ENCODE measurements around the gene PRRG2. TPM values are rescaled to one million over a fixed set of nuclear protein-coding genes. Genes with fewer than 3 reads are reported as not detected.

Gene PRRG2
- total and polyA plus RNA-seq, 10 of the 15 experiments (the other 5 are each of a cell fraction or from before 2014, with no cell fraction given): 0.09 to 2.1 (median 0.86) TPM

DNA sequence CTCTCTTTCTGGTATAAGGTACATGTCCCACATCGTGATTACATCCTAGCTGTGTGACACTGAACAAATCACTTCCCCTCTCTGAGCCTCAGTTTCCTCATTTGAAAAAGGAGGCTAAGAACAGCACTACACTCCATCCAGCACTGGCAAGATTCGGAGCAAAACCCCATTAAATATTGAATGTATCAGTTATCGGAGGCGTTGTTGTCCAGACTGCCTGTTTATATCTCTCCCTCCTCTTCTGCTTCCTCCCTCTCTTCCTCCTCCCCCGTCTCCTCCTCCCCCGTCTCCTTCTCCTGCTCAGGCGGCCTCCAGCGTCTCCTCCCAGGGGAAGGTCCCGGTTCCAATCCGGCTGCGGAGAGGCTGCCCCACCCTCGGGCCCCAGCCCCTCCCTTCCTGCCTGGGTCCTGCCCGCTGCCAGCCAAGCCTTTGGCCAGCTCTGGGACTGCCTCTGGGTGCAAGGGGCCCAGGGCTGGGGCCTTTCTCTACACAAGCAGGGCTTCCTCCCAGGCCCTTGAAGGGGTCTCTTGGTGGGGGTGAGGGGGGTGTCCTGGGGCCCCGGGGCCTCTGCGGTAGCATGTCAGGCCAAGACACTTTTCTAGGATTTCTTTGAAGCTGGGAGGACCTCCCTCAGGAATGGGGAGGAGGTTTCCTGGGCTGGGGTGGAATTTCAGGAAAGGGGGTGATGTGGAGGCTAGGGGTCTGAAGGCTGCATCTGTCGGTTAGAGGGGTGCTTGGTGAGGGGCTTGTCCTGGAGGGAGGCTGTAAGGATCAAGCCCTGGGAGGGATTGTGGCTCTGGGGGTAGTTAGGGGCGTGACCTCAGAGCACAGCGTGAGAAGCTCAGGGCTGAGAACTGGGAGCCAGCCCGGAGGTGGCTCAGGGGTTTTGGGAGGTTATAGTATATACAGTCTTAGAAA is 57.0 kb downstream of the PRRG2 start (continued):
- TF ChIP-seq PML (IDR thresholded peaks at IDR 0.05; ENCODE audit: low read length): no peak
- TF ChIP-seq, protein P1, sequence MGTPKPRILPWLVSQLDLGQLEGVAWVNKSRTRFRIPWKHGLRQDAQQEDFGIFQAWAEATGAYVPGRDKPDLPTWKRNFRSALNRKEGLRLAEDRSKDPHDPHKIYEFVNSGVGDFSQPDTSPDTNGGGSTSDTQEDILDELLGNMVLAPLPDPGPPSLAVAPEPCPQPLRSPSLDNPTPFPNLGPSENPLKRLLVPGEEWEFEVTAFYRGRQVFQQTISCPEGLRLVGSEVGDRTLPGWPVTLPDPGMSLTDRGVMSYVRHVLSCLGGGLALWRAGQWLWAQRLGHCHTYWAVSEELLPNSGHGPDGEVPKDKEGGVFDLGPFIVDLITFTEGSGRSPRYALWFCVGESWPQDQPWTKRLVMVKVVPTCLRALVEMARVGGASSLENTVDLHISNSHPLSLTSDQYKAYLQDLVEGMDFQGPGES (IDR thresholded peaks at IDR 0.05): no peak

DNA sequence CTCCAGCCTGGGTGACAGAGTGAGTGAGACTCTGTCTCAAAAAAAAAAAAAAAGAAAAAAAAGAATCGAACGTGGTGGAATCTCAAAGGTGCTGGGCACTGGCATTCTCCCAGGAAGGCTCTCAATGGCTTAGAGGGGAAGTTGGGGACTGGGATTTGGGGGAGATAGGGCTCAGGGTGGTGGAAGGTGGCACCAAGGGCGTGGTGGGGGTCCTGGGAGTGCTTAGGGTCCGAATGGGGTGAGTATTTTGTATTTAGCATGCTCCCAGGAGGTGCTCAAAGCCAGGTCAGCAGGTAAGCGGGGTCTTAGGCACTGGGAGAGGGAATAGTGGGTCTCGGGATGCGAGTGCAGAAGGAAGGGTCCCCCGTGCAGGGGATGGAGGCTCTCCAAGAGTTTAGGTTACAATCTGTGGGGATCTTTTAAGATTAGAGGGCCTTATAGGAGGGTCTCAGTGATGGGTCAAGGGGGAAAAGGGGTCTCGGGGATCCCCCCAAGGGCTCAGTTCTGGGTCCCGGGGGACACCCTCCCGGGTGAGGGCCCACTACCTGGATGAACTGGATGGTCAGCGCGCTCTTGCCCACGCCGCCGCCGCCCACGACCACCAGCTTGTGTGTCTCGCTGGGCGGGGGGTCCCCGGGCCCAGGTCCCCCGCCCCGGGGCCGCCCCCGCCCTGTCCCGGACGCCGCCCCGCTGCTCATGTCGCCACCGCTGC is 58.4 kb downstream of the PRRG2 start:
- Histone ChIP-seq H3K9ac (ENCODE audit: control insufficient read depth, insufficient read depth, low read length) (peak overlapping the region; percentile 63), H3K79me2 (ENCODE audit: control insufficient read depth, insufficient read depth, low read length) (peaks cover 33% of the 10 kb centered on the region), H3K4me1 (ENCODE audit: control insufficient read depth, insufficient read depth, low read length) (peaks cover 18% of the 10 kb centered on the region), H3K27me3 (replicated peaks in 1 of 2; ENCODE audit: control insufficient read depth in 2 of 2, insufficient read depth in 2 of 2, low read length in 1 of 2) (no peaks in the 10 kb centered on the region), H3K36me3 (ENCODE audit: control insufficient read depth in 2 of 2, insufficient read depth in 2 of 2, low read length in 1 of 2) (no peaks in the 10 kb centered on the region), H3K27ac (ENCODE audit: control insufficient read depth, insufficient read depth) (no peak overlapping the region), H3K9me3 (replicated peaks; ENCODE audit: control insufficient read depth, insufficient read depth, low read length) (no peaks in the 10 kb centered on the region), H2AFZ (ENCODE audit: control insufficient read depth, low read depth, low read length) (peak overlapping the region; percentile 63), H3K4me2 (ENCODE audit: control insufficient read depth, insufficient read depth) (peak overlapping the region; percentile 83), H4K20me1 (ENCODE audit: control insufficient read depth, insufficient read depth) (no peaks in the 10 kb centered on the region), H3K4me3 (peak overlapping the region; percentile 64)
- 4% methylated on average over 18 of the region's 31 CpGs for WGBS (ENCODE audit: insufficient coverage, insufficient replicate concordance, low lambda C conversion rate, missing lambda C conversion rate)
- ATAC-seq: no peak
- TF ChIP-seq BACH1 (IDR thresholded peaks at IDR 0.05; ENCODE audit: borderline replicate concordance) (peak; percentile 37; the same call in 1 of the 2 replicates), CREB1 (IDR thresholded peaks at IDR 0.05; ENCODE audit: low read depth) (no peak), GATAD2B (conservative IDR thresholded peaks at IDR 0.05; ENCODE audit: low read depth) (peak; percentile 45; the same call in 1 of the 2 replicates), KAT2A (conservative IDR thresholded peaks at IDR 0.05; ENCODE audit: control insufficient read depth, low read depth, low read length) (no peak), EGR1 (IDR thresholded peaks at IDR 0.05; ENCODE audit: borderline replicate concordance in 1 of 2, low read depth in 2 of 2, low read length in 2 of 2) (peak in 1 of 2 experiments; percentile 62; a peak in 1 of 3 replicates), MEF2B (IDR thresholded peaks at IDR 0.05; ENCODE audit: partially characterized antibody, poor library complexity, severe bottlenecking) (peak; percentile 61), DPF2 (IDR thresholded peaks at IDR 0.05) (0 out of 2 replicates have a peak, but pooled peaks have one; percentile 23)
- TF ChIP-seq, protein P2, sequence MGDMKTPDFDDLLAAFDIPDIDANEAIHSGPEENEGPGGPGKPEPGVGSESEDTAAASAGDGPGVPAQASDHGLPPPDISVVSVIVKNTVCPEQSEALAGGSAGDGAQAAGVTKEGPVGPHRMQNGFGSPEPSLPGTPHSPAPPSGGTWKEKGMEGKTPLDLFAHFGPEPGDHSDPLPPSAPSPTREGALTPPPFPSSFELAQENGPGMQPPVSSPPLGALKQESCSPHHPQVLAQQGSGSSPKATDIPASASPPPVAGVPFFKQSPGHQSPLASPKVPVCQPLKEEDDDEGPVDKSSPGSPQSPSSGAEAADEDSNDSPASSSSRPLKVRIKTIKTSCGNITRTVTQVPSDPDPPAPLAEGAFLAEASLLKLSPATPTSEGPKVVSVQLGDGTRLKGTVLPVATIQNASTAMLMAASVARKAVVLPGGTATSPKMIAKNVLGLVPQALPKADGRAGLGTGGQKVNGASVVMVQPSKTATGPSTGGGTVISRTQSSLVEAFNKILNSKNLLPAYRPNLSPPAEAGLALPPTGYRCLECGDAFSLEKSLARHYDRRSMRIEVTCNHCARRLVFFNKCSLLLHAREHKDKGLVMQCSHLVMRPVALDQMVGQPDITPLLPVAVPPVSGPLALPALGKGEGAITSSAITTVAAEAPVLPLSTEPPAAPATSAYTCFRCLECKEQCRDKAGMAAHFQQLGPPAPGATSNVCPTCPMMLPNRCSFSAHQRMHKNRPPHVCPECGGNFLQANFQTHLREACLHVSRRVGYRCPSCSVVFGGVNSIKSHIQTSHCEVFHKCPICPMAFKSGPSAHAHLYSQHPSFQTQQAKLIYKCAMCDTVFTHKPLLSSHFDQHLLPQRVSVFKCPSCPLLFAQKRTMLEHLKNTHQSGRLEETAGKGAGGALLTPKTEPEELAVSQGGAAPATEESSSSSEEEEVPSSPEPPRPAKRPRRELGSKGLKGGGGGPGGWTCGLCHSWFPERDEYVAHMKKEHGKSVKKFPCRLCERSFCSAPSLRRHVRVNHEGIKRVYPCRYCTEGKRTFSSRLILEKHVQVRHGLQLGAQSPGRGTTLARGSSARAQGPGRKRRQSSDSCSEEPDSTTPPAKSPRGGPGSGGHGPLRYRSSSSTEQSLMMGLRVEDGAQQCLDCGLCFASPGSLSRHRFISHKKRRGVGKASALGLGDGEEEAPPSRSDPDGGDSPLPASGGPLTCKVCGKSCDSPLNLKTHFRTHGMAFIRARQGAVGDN (IDR thresholded peaks at IDR 0.05): no peak
- no peak for DNase-seq (ENCODE audit: low read depth, low spot score)
- FAIRE-seq: no peak
- BruUV-seq (replicated peaks): no TSS peak
- SMC1A ChIA-PET (ENCODE audit: uncharacterized antibody, unreplicated experiment): interaction anchor here (1.0 to 1.6 kb wide), 10 partner anchors 25 to 70 kb away, joined by 4 to 15 read pairs (median 6); partner anchors contain the start of genes BCL2L12, IRF3, NOSIP and PRMT1
- intact Hi-C loops (cut with micrococcal nuclease; ENCODE audit: unreplicated experiment): loop anchor here (1.0 to 5.0 kb wide), 3 partner anchors 37 to 143 kb away; partner anchors contain the start of genes PRR12 and RPS11
- CTCF ChIA-PET: interaction anchor here (0.6 to 5.1 kb wide), 13 partner anchors 9 to 150 kb away, joined by 3 to 130 read pairs (median 4); partner anchors contain the start of gene PRMT1
- in situ Hi-C loops (cut with MboI): no loop called here
- POLR2A ChIA-PET: interaction anchor here (0.6 to 6.5 kb wide), 21 partner anchors 9 to 306 kb away, joined by 3 to 200 read pairs (median 5); partner anchors contain the start of genes AKT1S1, ATF5, BCL2L12 and FUZ
- RAD21 ChIA-PET (ENCODE audit: unreplicated experiment): interaction anchor here (0.5 to 5.1 kb wide), 20 partner anchors 9 to 693 kb away, joined by 3 to 131 read pairs (median 4); partner anchors contain the start of genes AP2A1, BCL2L12, IRF3 and NOSIP
